Ishikawa (cell line): ENCODE data around the gene STK25.

ENCODE experiments used
- CEBPB ChIP-seq: IDR thresholded peaks from 2 replicates; pipeline ENCODE4 v1.6.1; 2012
- CREB1 ChIP-seq: IDR thresholded peaks from 2 replicates; pipeline ENCODE4 v1.6.1; 2012; ENCODE audit warnings: low read depth
- EGR1 ChIP-seq: IDR thresholded peaks from 2 replicates; pipeline ENCODE4 v1.6.1; 2012
- EP300 ChIP-seq: IDR thresholded peaks from 2 replicates; pipeline ENCODE4 v1.6.1; 2012; ENCODE audit warnings: borderline replicate concordance
- FOXM1 ChIP-seq: IDR thresholded peaks from 2 replicates; pipeline ENCODE4 v1.6.1; 2012; ENCODE audit warnings: low read depth, borderline replicate concordance
- MAX ChIP-seq: IDR thresholded peaks from 2 replicates; pipeline ENCODE4 v1.6.1; 2012
- NFIC ChIP-seq: IDR thresholded peaks from 2 replicates; pipeline ENCODE4 v1.6.1; 2012
- RAD21 ChIP-seq: IDR thresholded peaks from 2 replicates; pipeline ENCODE4 v1.6.1; 2012; ENCODE audit warnings: low read depth
- REST ChIP-seq: IDR thresholded peaks from 2 replicates; pipeline ENCODE4 v1.6.1; 2012; ENCODE audit warnings: low read depth, mild to moderate bottlenecking
- TAF1 ChIP-seq: IDR thresholded peaks from 2 replicates; pipeline ENCODE4 v1.6.1; 2012; ENCODE audit warnings: low read depth, mild to moderate bottlenecking
- TCF12 ChIP-seq: IDR thresholded peaks from 2 replicates; pipeline ENCODE4 v1.6.1; 2012; ENCODE audit warnings: low read depth
- TEAD4 ChIP-seq: IDR thresholded peaks from 2 replicates; pipeline ENCODE4 v1.6.1; 2012
- USF1 ChIP-seq: IDR thresholded peaks from 2 replicates; pipeline ENCODE4 v1.6.1; 2012
- YY1 ChIP-seq: IDR thresholded peaks from 2 replicates; pipeline ENCODE4 v1.6.1; 2012; ENCODE audit warnings: low read depth
- ZBTB7A ChIP-seq: IDR thresholded peaks from 2 replicates; pipeline ENCODE4 v1.6.1; 2012; ENCODE audit warnings: low read depth

STK25 gene

GRCh38 chr2:241516520-241516965 lies 8.2 kb upstream of the STK25 start:
- TF ChIP-seq CEBPB (no peak), YY1 (no peak), MAX (no peak), USF1 (no peak), TAF1 (no peak), RAD21 (no peak), NFIC (no peak), TEAD4 (no peak), EP300 (no peak), ZBTB7A (no peak), TCF12 (no peak), EGR1 (no peak), REST (no peak), FOXM1 (no peak), CREB1 (no peak)

GRCh38 chr2:241514986-241515737 lies 6.8 kb upstream of the STK25 start:
- TF ChIP-seq CREB1 (no peak), TEAD4 (no peak), EGR1 (no peak), REST (no peak), CEBPB (no peak), RAD21 (no peak), NFIC (no peak), USF1 (no peak)

- TF ChIP-seq TEAD4 (no peak), NFIC (no peak), EGR1 (no peak), EP300 (no peak), USF1 (no peak), ZBTB7A (no peak), MAX (no peak), FOXM1 (no peak), RAD21 (no peak), YY1 (no peak), TAF1 (no peak), CREB1 (no peak), CEBPB (no peak), REST (no peak), TCF12 (no peak)
Measured at GRCh38 chr2:241514553-241514952, 6.2 kb upstream of the STK25 start.

- TF ChIP-seq EGR1 (no peak), REST (no peak), CREB1 (no peak), ZBTB7A (no peak), TEAD4 (no peak), TCF12 (no peak), EP300 (no peak), TAF1 (no peak), USF1 (no peak), NFIC (no peak), RAD21 (no peak), YY1 (no peak), CEBPB (no peak), FOXM1 (no peak), MAX (no peak)
Measured at GRCh38 chr2:241511091-241511741, 2.8 kb upstream of the STK25 start.
